ENCODE results near the gene DLEC1.

Gene DLEC1

GRCh38 chr3:38090453-38090852, 51.4 kb downstream of the DLEC1 start:
- in situ Hi-C loops (cut with HindIII; ENCODE audit: low pct_unique_long_range_greater_than_20kb, low sequenced_read_pairs), result no loop called here
- DNase-seq (ENCODE audit: low read depth in 1 of 2, low spot score in 1 of 2), result no peak
- TF ChIP-seq JUND (IDR thresholded peaks at IDR 0.05; ENCODE audit: low read depth), result no peak

GRCh38 chr3:38094999-38095398, 56.0 kb downstream of the DLEC1 start:
- in situ Hi-C loops (cut with HindIII; ENCODE audit: low pct_unique_long_range_greater_than_20kb, low sequenced_read_pairs), result no loop called here
- no peak for TF ChIP-seq JUND (IDR thresholded peaks at IDR 0.05; ENCODE audit: low read depth)

GRCh38 chr3:38095669-38096483, 56.9 kb downstream of the DLEC1 start:
- in situ Hi-C loops (cut with HindIII; ENCODE audit: low pct_unique_long_range_greater_than_20kb, low sequenced_read_pairs), result no loop called here
- TF ChIP-seq JUND (IDR thresholded peaks at IDR 0.05; ENCODE audit: low read depth), result no peak
- no peak for DNase-seq (ENCODE audit: low read depth in 1 of 2, low spot score in 1 of 2)

More at GRCh38 chr3:38094999-38095398, 56.0 kb downstream of the DLEC1 start:
- no peak for DNase-seq (ENCODE audit: low read depth in 1 of 2, low spot score in 1 of 2)

GRCh38 chr3:38097446-38098375, 58.7 kb downstream of the DLEC1 start:
- TF ChIP-seq JUND (IDR thresholded peaks at IDR 0.05; ENCODE audit: low read depth), result no peak
- in situ Hi-C loops (cut with HindIII; ENCODE audit: low pct_unique_long_range_greater_than_20kb, low sequenced_read_pairs), result no loop called here
- no peak for DNase-seq (ENCODE audit: low read depth in 1 of 2, low spot score in 1 of 2)

- TF ChIP-seq JUND (IDR thresholded peaks at IDR 0.05; ENCODE audit: low read depth), result no peak
- no peak for DNase-seq (ENCODE audit: low read depth in 1 of 2, low spot score in 1 of 2)
- in situ Hi-C loops (cut with HindIII; ENCODE audit: low pct_unique_long_range_greater_than_20kb, low sequenced_read_pairs), result no loop called here
Observed at GRCh38 chr3:38098376-38098723, 59.3 kb downstream of the DLEC1 start.

- TF ChIP-seq JUND (IDR thresholded peaks at IDR 0.05; ENCODE audit: low read depth), result no peak
- in situ Hi-C loops (cut with HindIII; ENCODE audit: low pct_unique_long_range_greater_than_20kb, low sequenced_read_pairs), result no loop called here
- DNase-seq (ENCODE audit: low read depth in 1 of 2, low spot score in 1 of 2), result no peak
Observed at GRCh38 chr3:38099518-38099917, 60.5 kb downstream of the DLEC1 start.

- TF ChIP-seq JUND (IDR thresholded peaks at IDR 0.05; ENCODE audit: low read depth), result no peak
- in situ Hi-C loops (cut with HindIII; ENCODE audit: low pct_unique_long_range_greater_than_20kb, low sequenced_read_pairs), result no loop called here
- DNase-seq (ENCODE audit: low read depth in 1 of 2, low spot score in 1 of 2), result no peak
Observed at GRCh38 chr3:38100498-38100897, 61.5 kb downstream of the DLEC1 start.

GRCh38 chr3:38101811-38102443, 62.9 kb downstream of the DLEC1 start:
- no peak for TF ChIP-seq JUND (IDR thresholded peaks at IDR 0.05; ENCODE audit: low read depth)
- in situ Hi-C loops (cut with HindIII; ENCODE audit: low pct_unique_long_range_greater_than_20kb, low sequenced_read_pairs), result no loop called here
- DNase-seq (ENCODE audit: low read depth in 1 of 2, low spot score in 1 of 2), result no peak

GRCh38 chr3:38102444-38102814, 63.4 kb downstream of the DLEC1 start:
- no peak for DNase-seq (ENCODE audit: low read depth in 1 of 2, low spot score in 1 of 2)
- in situ Hi-C loops (cut with HindIII; ENCODE audit: low pct_unique_long_range_greater_than_20kb, low sequenced_read_pairs), result no loop called here
- no peak for TF ChIP-seq JUND (IDR thresholded peaks at IDR 0.05; ENCODE audit: low read depth)

GRCh38 chr3:38105525-38105924, 66.5 kb downstream of the DLEC1 start:
- DNase-seq (ENCODE audit: low read depth in 1 of 2, low spot score in 1 of 2), result no peak
- no peak for TF ChIP-seq JUND (IDR thresholded peaks at IDR 0.05; ENCODE audit: low read depth)
- in situ Hi-C loops (cut with HindIII; ENCODE audit: low pct_unique_long_range_greater_than_20kb, low sequenced_read_pairs), result no loop called here

GRCh38 chr3:38107911-38108648, 69.1 kb downstream of the DLEC1 start:
- in situ Hi-C loops (cut with HindIII; ENCODE audit: low pct_unique_long_range_greater_than_20kb, low sequenced_read_pairs), result no loop called here
- DNase-seq (ENCODE audit: low read depth in 1 of 2, low spot score in 1 of 2), result no peak
- no peak for TF ChIP-seq JUND (IDR thresholded peaks at IDR 0.05; ENCODE audit: low read depth)

Measured in T47D (cell line).